Right atrium auricular region (tissue), 2 donors: Measurements from ENCODE around the gene PSMD11. TPM values are rescaled to one million over a fixed set of nuclear protein-coding genes. Genes with fewer than 3 reads are reported as not detected.
A peak's percentile ranks its signal among the peaks of the same experiment; 100 is the strongest.

Experiments used
- DNase-seq: peaks from one replicate; pipeline ENCODE4 v3.0.0-alpha.2; 2019; ENCODE audit warnings: low spot score
- H3K27ac ChIP-seq, 2 donors: fragments of 200-600 bp; sonication (generic); 1 replicate in 1 of 2; 2 replicates in 1 of 2; pipeline ENCODE4 v1.5.1; 2016 to 2019
- H3K27me3 ChIP-seq, 2 donors: fragments of 200-600 bp; sonication (generic); one replicate each; pipeline versions ENCODE4 v1.5.1 to v1.6.0; 2017 to 2019
- H3K36me3 ChIP-seq: fragments of 200-600 bp; sonication (generic); one replicate; pipeline ENCODE4 v1.5.1; 2016
- H3K4me1 ChIP-seq, 2 donors: fragments of 200-600 bp; sonication (generic); one replicate each; pipeline versions ENCODE4 v1.5.1 to v1.6.0; 2017 to 2019
- H3K4me3 ChIP-seq, 2 donors: fragments of 200-600 bp; sonication (generic); 1 replicate in 1 of 2; 2 replicates in 1 of 2; pipeline ENCODE4 v1.5.1; 2017 to 2019; ENCODE audit warnings: mild to moderate bottlenecking in 1 of 2, moderate library complexity in 1 of 2
- H3K9me3 ChIP-seq, 2 donors: fragments of 200-600 bp; sonication (generic); one replicate each; pipeline ENCODE4 v1.5.1; 2019
- CTCF ChIP-seq, 2 donors: fragments of 200-600 bp; sonication (generic); IDR thresholded peaks; one replicate each; pipeline ENCODE4 v1.5.1; 2019; ENCODE audit warnings: antibody characterized with exemption in 2 of 2
- total RNA-seq, 2 donors: library from RNA; depleted of rRNA; stranded (reverse); fragments of >200 nt; gene quantifications; one replicate each; pipeline ENCODE4 v1.1.0, GENCODE V29; 2016

PSMD11 gene
- total RNA-seq, 2 donors from 2014 or later = 42.2 to 43.8 TPM

- no peak overlapping the region for H3K4me3 ChIP-seq
- H3K4me1 ChIP-seq = no peaks in the 10 kb centered on the region
- no peak for DNase-seq
- no peaks in the 10 kb centered on the region for H3K27me3 ChIP-seq
- no peak overlapping the region for H3K27ac ChIP-seq
- no peak for TF ChIP-seq CTCF (IDR thresholded peaks at IDR 0.05)
- H3K36me3 ChIP-seq = peaks cover 85% of the 10 kb centered on the region
- no peaks in the 10 kb centered on the region for H3K9me3 ChIP-seq
These were observed 14.1 kb downstream of the PSMD11 start for GRCh38 chr17:32458371-32458770.

- Histone ChIP-seq H3K4me1 (no peaks in the 10 kb centered on the region), H3K9me3 (no peaks in the 10 kb centered on the region), H3K4me3 (no peak overlapping the region), H3K27ac (no peak overlapping the region), H3K27me3 (no peaks in the 10 kb centered on the region), H3K36me3 (peaks cover 86% of the 10 kb centered on the region)
- DNase-seq = no peak
- no peak for TF ChIP-seq CTCF (IDR thresholded peaks at IDR 0.05)
These were observed 15.7 kb downstream of the PSMD11 start for GRCh38 chr17:32460054-32460453.

GRCh38 chr17:32461498-32461852, 17.2 kb downstream of the PSMD11 start:
- Histone ChIP-seq H3K27me3 (no peaks in the 10 kb centered on the region), H3K4me1 (no peaks in the 10 kb centered on the region), H3K4me3 (no peak overlapping the region), H3K9me3 (no peaks in the 10 kb centered on the region), H3K36me3 (peaks cover 86% of the 10 kb centered on the region), H3K27ac (no peak overlapping the region)
- no peak for TF ChIP-seq CTCF (IDR thresholded peaks at IDR 0.05)
- DNase-seq = no peak

- H3K27ac ChIP-seq = no peak overlapping the region
- DNase-seq = no peak
- H3K4me1 ChIP-seq = no peaks in the 10 kb centered on the region
These were observed 17.7 kb downstream of the PSMD11 start for GRCh38 chr17:32461853-32462617.

GRCh38 chr17:32463304-32463703, 19.0 kb downstream of the PSMD11 start:
- H3K9me3 ChIP-seq = no peaks in the 10 kb centered on the region
- no peaks in the 10 kb centered on the region for H3K4me1 ChIP-seq
- no peak overlapping the region for H3K27ac ChIP-seq
- DNase-seq = no peak
- peaks cover 82% of the 10 kb centered on the region for H3K36me3 ChIP-seq
- no peak for TF ChIP-seq CTCF (IDR thresholded peaks at IDR 0.05)
- no peaks in the 10 kb centered on the region for H3K27me3 ChIP-seq
- no peak overlapping the region for H3K4me3 ChIP-seq

More at GRCh38 chr17:32461853-32462617, 17.7 kb downstream of the PSMD11 start:
- peak; percentile 54 to 55 for TF ChIP-seq CTCF (IDR thresholded peaks at IDR 0.05)
- Histone ChIP-seq H3K4me3 (no peak overlapping the region), H3K9me3 (no peaks in the 10 kb centered on the region), H3K36me3 (peaks cover 82% of the 10 kb centered on the region), H3K27me3 (no peaks in the 10 kb centered on the region)

- Histone ChIP-seq H3K36me3 (peaks cover 81% of the 10 kb centered on the region), H3K9me3 (no peaks in the 10 kb centered on the region), H3K4me3 (no peak overlapping the region), H3K4me1 (no peaks in the 10 kb centered on the region), H3K27me3 (no peaks in the 10 kb centered on the region), H3K27ac (no peak overlapping the region)
- TF ChIP-seq CTCF (IDR thresholded peaks at IDR 0.05) = no peak
- no peak for DNase-seq
These were observed 20.1 kb downstream of the PSMD11 start for GRCh38 chr17:32464374-32464773.
